PFSK-1 (cell line): ENCODE data around the gene HELT. TPM values are rescaled to one million over a fixed set of nuclear protein-coding genes. Genes with fewer than 3 reads are reported as not detected.

Source experiments
- FOXP2 ChIP-seq: optimal IDR thresholded peaks from 2 replicates; pipeline ENCODE3; 2011; ENCODE audit warnings: borderline replicate concordance, control low read depth, inconsistent platforms; ENCODE audit not compliant: insufficient read depth; ENCODE audit errors: extremely low read length, extremely low read depth
- POLR2AphosphoS5 ChIP-seq: IDR thresholded peaks from 2 replicates; pipeline ENCODE4 v1.6.1; 2012; ENCODE audit warnings: low read depth, mild to moderate bottlenecking, control low read depth, low read length, moderate library complexity
- SIN3A ChIP-seq: IDR thresholded peaks from 2 replicates; pipeline ENCODE4 v1.6.1; 2012; ENCODE audit warnings: mild to moderate bottlenecking, low read length, moderate library complexity, borderline replicate concordance; ENCODE audit not compliant: insufficient read depth
- TAF1 ChIP-seq: IDR thresholded peaks from 2 replicates; pipeline ENCODE4 v1.6.1; 2012; ENCODE audit warnings: low read length, control low read depth, borderline replicate concordance; ENCODE audit not compliant: insufficient read depth
- polyA plus RNA-seq: library from polyadenylated mRNA; unstranded; fragments of >200 nt; gene quantifications from one replicate; pipeline ENCODE4 v1.2.1, GENCODE V29; 2012; ENCODE audit warnings: low read depth, missing spikeins; ENCODE audit not compliant: insufficient read length
- TF ChIP-seq, protein P1 (sequence below), 2 experiments: IDR thresholded peaks; 2 replicates each; pipeline versions ENCODE4 v1.6.1 to v1.8.0; 2011 to 2012; ENCODE audit warnings: low read depth in 2 of 2, low read length in 2 of 2, control low read depth in 1 of 2, inconsistent platforms in 1 of 2, mild to moderate bottlenecking in 1 of 2, moderate library complexity in 1 of 2; ENCODE audit not compliant: insufficient read depth in 1 of 2

HELT gene, protein sequence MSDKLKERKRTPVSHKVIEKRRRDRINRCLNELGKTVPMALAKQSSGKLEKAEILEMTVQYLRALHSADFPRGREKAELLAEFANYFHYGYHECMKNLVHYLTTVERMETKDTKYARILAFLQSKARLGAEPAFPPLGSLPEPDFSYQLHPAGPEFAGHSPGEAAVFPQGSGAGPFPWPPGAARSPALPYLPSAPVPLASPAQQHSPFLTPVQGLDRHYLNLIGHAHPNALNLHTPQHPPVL
- polyA plus RNA-seq, result not detected

DNA sequence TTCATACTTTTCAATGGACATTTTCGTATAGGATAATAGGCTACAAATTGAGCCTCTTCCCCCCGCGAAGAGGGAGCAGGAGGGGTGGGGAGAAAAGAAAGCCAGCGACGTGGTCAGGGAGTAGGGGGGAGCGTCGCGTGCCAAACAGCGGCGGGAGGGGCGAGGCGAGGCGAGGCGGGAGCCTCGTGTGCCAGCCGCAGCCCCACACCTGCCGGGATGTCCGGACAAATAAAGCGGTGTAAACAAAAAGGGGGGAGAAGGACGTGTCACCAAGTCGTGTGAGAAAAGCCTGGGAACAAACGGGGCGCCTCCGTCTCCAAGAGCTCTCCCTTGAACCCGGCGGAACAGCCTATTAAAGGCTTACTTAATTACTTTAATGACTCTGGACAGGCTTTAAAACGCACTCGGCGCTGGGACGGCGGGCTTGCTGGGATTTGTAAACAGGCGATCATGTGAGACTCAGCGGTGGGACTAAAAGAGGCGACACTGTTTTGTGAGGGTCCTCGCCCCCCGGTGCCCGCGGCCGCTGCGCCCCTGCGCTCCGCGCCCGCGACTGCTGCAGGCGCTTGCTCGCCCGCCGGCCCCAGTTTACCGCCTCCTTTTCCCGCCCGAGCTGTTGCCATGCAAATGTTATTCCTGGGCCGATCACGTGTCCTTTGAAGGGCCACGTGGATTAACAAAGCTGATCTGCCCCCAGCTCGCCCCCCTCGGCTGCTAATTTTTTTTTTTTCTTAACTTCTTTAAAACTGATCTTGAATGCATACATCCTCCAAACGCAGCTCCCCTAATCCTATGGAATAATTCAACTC is at the start of gene HELT:
HELT (plus strand) TSS at position 527 of the 809 bp plus-strand sequence. CDS start 439 bp downstream, outside the sequence.
- TF ChIP-seq POLR2AphosphoS5 (no peak), FOXP2 (no peak), SIN3A (no peak), TAF1 (no peak)
- TF ChIP-seq, protein P1, sequence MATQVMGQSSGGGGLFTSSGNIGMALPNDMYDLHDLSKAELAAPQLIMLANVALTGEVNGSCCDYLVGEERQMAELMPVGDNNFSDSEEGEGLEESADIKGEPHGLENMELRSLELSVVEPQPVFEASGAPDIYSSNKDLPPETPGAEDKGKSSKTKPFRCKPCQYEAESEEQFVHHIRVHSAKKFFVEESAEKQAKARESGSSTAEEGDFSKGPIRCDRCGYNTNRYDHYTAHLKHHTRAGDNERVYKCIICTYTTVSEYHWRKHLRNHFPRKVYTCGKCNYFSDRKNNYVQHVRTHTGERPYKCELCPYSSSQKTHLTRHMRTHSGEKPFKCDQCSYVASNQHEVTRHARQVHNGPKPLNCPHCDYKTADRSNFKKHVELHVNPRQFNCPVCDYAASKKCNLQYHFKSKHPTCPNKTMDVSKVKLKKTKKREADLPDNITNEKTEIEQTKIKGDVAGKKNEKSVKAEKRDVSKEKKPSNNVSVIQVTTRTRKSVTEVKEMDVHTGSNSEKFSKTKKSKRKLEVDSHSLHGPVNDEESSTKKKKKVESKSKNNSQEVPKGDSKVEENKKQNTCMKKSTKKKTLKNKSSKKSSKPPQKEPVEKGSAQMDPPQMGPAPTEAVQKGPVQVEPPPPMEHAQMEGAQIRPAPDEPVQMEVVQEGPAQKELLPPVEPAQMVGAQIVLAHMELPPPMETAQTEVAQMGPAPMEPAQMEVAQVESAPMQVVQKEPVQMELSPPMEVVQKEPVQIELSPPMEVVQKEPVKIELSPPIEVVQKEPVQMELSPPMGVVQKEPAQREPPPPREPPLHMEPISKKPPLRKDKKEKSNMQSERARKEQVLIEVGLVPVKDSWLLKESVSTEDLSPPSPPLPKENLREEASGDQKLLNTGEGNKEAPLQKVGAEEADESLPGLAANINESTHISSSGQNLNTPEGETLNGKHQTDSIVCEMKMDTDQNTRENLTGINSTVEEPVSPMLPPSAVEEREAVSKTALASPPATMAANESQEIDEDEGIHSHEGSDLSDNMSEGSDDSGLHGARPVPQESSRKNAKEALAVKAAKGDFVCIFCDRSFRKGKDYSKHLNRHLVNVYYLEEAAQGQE (IDR thresholded peaks at IDR 0.05; ENCODE audit: insufficient read depth in 1 of 2, low read depth in 2 of 2, low read length in 2 of 2), result no peak

DNA sequence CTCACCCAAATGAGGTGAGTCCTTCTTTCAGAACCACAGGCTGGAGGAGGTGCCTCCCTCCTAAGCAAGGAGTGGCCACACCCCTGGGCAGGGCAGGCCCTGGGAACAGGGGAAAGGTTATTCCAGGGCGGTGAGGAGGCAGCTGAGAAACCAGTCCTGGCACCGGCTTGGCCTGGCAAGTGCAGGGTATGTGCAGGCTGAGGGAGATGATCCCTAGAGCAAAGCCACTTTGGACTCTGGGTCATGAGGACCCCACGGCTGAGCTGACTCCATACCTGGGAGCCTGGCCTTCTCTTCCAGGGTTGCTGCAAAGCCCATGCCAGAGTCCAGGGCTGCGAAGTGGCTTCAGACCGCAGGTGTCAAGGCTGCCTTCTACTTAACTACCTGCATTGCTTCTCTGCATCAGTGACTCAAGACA is 49.5 kb upstream of the HELT start:
- TF ChIP-seq TAF1 (no peak), POLR2AphosphoS5 (no peak), SIN3A (no peak), FOXP2 (no peak)
- TF ChIP-seq, protein P1 (IDR thresholded peaks at IDR 0.05; ENCODE audit: insufficient read depth in 1 of 2, low read depth in 2 of 2, low read length in 2 of 2), result no peak

DNA sequence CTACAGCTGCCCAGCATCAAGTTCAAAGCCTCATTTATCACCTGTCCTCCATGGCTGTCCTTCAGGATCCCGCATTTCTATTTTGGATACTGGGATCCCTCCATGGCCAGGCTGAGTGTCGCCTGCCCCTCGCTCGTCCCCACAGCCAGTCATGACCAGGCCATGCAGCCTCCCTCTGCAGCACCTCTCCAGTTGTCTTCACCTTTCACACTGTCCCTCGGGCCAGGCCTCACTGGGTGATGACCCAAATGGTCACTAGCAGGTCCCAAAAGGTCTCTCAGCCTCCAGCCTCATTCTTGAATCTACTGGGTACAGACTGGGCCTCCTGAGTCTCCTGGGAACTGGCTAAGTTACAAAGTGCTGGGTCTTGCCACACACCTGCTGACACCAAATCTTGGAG is 48.7 kb upstream of the HELT start:
- TF ChIP-seq FOXP2 (no peak), TAF1 (no peak), SIN3A (no peak), POLR2AphosphoS5 (no peak)
- TF ChIP-seq, protein P1 (IDR thresholded peaks at IDR 0.05; ENCODE audit: insufficient read depth in 1 of 2, low read depth in 2 of 2, low read length in 2 of 2), result no peak

DNA sequence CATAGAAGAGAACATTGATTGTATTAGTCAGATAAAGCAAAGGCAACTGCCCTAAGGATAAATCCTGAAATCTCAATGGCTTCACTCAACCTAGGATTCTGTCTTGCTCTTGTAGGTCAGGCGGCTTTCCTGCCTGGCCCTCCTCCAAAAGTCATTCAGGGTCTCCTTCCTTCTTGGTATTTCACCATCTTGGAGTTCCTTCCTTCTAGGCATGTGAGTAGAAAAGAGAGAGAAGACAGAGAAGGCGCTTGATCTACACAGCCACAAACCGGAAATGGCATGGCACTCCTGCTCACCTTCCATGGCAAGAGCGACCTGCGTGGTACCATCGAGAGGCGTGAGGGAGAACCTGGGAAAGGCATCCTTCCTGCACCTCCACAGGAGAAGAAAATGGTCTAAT is 45.3 kb upstream of the HELT start:
- TF ChIP-seq TAF1, result no peak
- no peak for TF ChIP-seq SIN3A
- TF ChIP-seq, protein P1 (IDR thresholded peaks at IDR 0.05; ENCODE audit: insufficient read depth in 1 of 2, low read depth in 2 of 2, low read length in 2 of 2), result no peak
- TF ChIP-seq FOXP2, result no peak
- TF ChIP-seq POLR2AphosphoS5, result no peak
